HepG2 (cell line): ENCODE results near the gene INTS4. TPM values are rescaled to one million over a fixed set of nuclear protein-coding genes. Genes with fewer than 3 reads are reported as not detected.

Experiments
- ADNP ChIP-seq: sonication (generic); formaldehyde crosslinking; IDR thresholded peaks from 2 replicates; pipeline ENCODE4 v1.4.0; 2020; ENCODE audit warnings: missing genetic modification reagents
- EP300 ChIP-seq, 3 experiments: sonication (generic) in 1 of 3; formaldehyde crosslinking in 1 of 3; IDR thresholded peaks; 2 replicates each; pipeline versions ENCODE4 v1.5.1 to v1.6.1; 2011 to 2020; ENCODE audit warnings: low read depth in 2 of 3, low read length in 2 of 3, borderline replicate concordance in 1 of 3, improper control_type of control experiment in 1 of 3, mild to moderate bottlenecking in 1 of 3, missing genetic modification reagents in 1 of 3, moderate library complexity in 1 of 3
- GATAD2A ChIP-seq: IDR thresholded peaks from 2 replicates; pipeline ENCODE4 v1.6.1; 2016
- GPN1 ChIP-seq: sonication (generic); formaldehyde crosslinking; IDR thresholded peaks from 2 replicates; pipeline ENCODE4 v1.5.1; 2020; ENCODE audit warnings: missing genetic modification reagents, borderline replicate concordance
- HNF4A ChIP-seq: sonication (generic); formaldehyde crosslinking; IDR thresholded peaks from 2 replicates; pipeline ENCODE4 v1.4.0; 2020; ENCODE audit warnings: missing genetic modification reagents
- HNRNPUL1 ChIP-seq: fragments of 200-400 bp; formaldehyde crosslinking; IDR thresholded peaks from 2 replicates; pipeline ENCODE4 v1.6.1; 2017; ENCODE audit warnings: low read depth, mild to moderate bottlenecking, low read length, moderate library complexity
- PREB ChIP-seq: sonication (generic); formaldehyde crosslinking; IDR thresholded peaks from 2 replicates; pipeline ENCODE4 v1.4.0; 2020; ENCODE audit warnings: missing genetic modification reagents
- SALL1 ChIP-seq: sonication (generic); formaldehyde crosslinking; IDR thresholded peaks from 2 replicates; pipeline ENCODE4 v1.8.0; 2022; ENCODE audit warnings: mild to moderate bottlenecking, missing genetic modification reagents
- SAP130 ChIP-seq: IDR thresholded peaks from 2 replicates; pipeline ENCODE4 v1.6.1; 2016; ENCODE audit warnings: low read depth
- SOX13 ChIP-seq, 3 experiments: fragments of 450-650 bp in 1 of 3; sonication (generic) in 1 of 3; formaldehyde crosslinking in 1 of 3; IDR thresholded peaks in 2 of 3; conservative IDR thresholded peaks in 1 of 3; 2 replicates each; pipeline versions ENCODE4 v1.5.0 to v1.6.1; 2016 to 2020; ENCODE audit warnings: antibody characterized with exemption in 1 of 3, mild to moderate bottlenecking in 1 of 3, missing compliant biosample characterization in 1 of 3, missing genetic modification reagents in 1 of 3, moderate library complexity in 1 of 3
- SRF ChIP-seq: IDR thresholded peaks from 2 replicates; pipeline ENCODE4 v1.6.1; 2011; ENCODE audit warnings: mild to moderate bottlenecking, low read depth, low read length, moderate library complexity
- TBX2 ChIP-seq: sonication (generic); formaldehyde crosslinking; IDR thresholded peaks from 2 replicates; pipeline ENCODE4 v1.5.0; 2020; ENCODE audit warnings: missing genetic modification reagents, mild to moderate bottlenecking, borderline replicate concordance
- TFDP2 ChIP-seq: sonication (generic); formaldehyde crosslinking; IDR thresholded peaks from 2 replicates; pipeline ENCODE4 v1.4.0; 2020; ENCODE audit warnings: missing genetic modification reagents
- ZBTB7B ChIP-seq: sonication (generic); formaldehyde crosslinking; IDR thresholded peaks from 2 replicates; pipeline ENCODE4 v1.4.0; 2020; ENCODE audit warnings: missing genetic modification reagents
- ZNF607 ChIP-seq: sonication (generic); formaldehyde crosslinking; IDR thresholded peaks from 2 replicates; pipeline ENCODE4 v1.5.1; 2020; ENCODE audit warnings: missing genetic modification reagents, mild to moderate bottlenecking, borderline replicate concordance
- ZNF644 ChIP-seq: IDR thresholded peaks from 2 replicates; pipeline ENCODE4 v1.6.1; 2016; ENCODE audit warnings: low read depth
- ZNF670 ChIP-seq: sonication (generic); formaldehyde crosslinking; IDR thresholded peaks from 2 replicates; pipeline ENCODE4 v1.8.0; 2022; ENCODE audit warnings: mild to moderate bottlenecking, missing genetic modification reagents, borderline replicate concordance
- ZNF816 ChIP-seq: sonication (generic); formaldehyde crosslinking; IDR thresholded peaks from 2 replicates; pipeline ENCODE4 v1.8.0; 2022; ENCODE audit warnings: missing genetic modification reagents, mild to moderate bottlenecking, borderline replicate concordance
- polyA plus RNA-seq, 8 experiments: library from polyadenylated mRNA; depleted of rRNA in 3 of 8; stranded (reverse) in 7 of 8; unstranded in 1 of 8; fragments of >200 nt; fragmentation: Illumina TruSeq in 4 of 8; extraction: Trizol in 4 of 8; gene quantifications; 2 replicates each; pipeline versions ENCODE4 v1.2.1 to v1.2.3, GENCODE V29; 2011 to 2016; ENCODE audit warnings: low read depth in 4 of 8, missing spikeins in 1 of 8, mixed read lengths in 1 of 8; ENCODE audit not compliant: insufficient read depth in 1 of 8
- total RNA-seq, 5 experiments: library from RNA; depleted of rRNA; stranded (reverse); fragments of >200 nt; fragmentation: Illumina TruSeq; extraction: Trizol; gene quantifications; 2 replicates each; pipeline ENCODE4 v1.2.3, GENCODE V29; 2016; ENCODE audit warnings: low read depth in 1 of 5
- TF ChIP-seq, protein P1 (sequence below): sonication (generic); formaldehyde crosslinking; IDR thresholded peaks from 2 replicates; pipeline ENCODE4 v1.4.0; 2020; ENCODE audit warnings: missing genetic modification reagents
- TF ChIP-seq, protein P2 (sequence below): IDR thresholded peaks from 2 replicates; pipeline ENCODE4 v1.6.1; 2012; ENCODE audit warnings: low read depth, low read length, improper control_type of control experiment

INTS4 gene
- total and polyA plus RNA-seq, 2 of the 13 experiments (the other 11 are each of a cell fraction or from before 2014, with no cell fraction given), result 37.3 to 44.8 TPM

- TF ChIP-seq ZNF670, result 0 out of 2 replicates have a peak, but pooled peaks have one; percentile 20
- TF ChIP-seq GPN1 (CRISPR knock-in tag), result no peak
- no peak for TF ChIP-seq SRF
- TF ChIP-seq EP300 (IDR thresholded peaks at IDR 0.05; ENCODE audit: low read depth in 2 of 2, low read length in 2 of 2), result peak in 1 of 2 experiments; percentile 34; a peak in 1 of 4 replicates
- TF ChIP-seq EP300 (CRISPR knock-in tag; IDR thresholded peaks at IDR 0.05; ENCODE audit: borderline replicate concordance), result peak; percentile 41; the same call in 1 of the 2 replicates
- TF ChIP-seq TBX2 (CRISPR knock-in tag), result 0 out of 2 replicates have a peak, but pooled peaks have one; percentile 36
- TF ChIP-seq, protein P1, sequence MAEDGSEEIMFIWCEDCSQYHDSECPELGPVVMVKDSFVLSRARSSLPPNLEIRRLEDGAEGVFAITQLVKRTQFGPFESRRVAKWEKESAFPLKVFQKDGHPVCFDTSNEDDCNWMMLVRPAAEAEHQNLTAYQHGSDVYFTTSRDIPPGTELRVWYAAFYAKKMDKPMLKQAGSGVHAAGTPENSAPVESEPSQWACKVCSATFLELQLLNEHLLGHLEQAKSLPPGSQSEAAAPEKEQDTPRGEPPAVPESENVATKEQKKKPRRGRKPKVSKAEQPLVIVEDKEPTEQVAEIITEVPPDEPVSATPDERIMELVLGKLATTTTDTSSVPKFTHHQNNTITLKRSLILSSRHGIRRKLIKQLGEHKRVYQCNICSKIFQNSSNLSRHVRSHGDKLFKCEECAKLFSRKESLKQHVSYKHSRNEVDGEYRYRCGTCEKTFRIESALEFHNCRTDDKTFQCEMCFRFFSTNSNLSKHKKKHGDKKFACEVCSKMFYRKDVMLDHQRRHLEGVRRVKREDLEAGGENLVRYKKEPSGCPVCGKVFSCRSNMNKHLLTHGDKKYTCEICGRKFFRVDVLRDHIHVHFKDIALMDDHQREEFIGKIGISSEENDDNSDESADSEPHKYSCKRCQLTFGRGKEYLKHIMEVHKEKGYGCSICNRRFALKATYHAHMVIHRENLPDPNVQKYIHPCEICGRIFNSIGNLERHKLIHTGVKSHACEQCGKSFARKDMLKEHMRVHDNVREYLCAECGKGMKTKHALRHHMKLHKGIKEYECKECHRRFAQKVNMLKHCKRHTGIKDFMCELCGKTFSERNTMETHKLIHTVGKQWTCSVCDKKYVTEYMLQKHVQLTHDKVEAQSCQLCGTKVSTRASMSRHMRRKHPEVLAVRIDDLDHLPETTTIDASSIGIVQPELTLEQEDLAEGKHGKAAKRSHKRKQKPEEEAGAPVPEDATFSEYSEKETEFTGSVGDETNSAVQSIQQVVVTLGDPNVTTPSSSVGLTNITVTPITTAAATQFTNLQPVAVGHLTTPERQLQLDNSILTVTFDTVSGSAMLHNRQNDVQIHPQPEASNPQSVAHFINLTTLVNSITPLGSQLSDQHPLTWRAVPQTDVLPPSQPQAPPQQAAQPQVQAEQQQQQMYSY, result 0 out of 2 replicates have a peak, but pooled peaks have one; percentile 43
- no peak for TF ChIP-seq ZNF816
- TF ChIP-seq PREB (CRISPR knock-in tag), result no peak
- peak; percentile 82 for TF ChIP-seq SALL1
- peak; percentile 69 for TF ChIP-seq ZBTB7B (CRISPR knock-in tag)
- TF ChIP-seq GATAD2A (CRISPR knock-in tag), result peak; percentile 68; the same call in 1 of the 2 replicates
- peak; percentile 59; the same call in 1 of the 2 replicates for TF ChIP-seq HNF4A (CRISPR knock-in tag)
- TF ChIP-seq ZNF644 (CRISPR knock-in tag), result no peak; the same call in 1 of the 2 replicates
- no peak for TF ChIP-seq ZNF607 (CRISPR knock-in tag)
- TF ChIP-seq TFDP2 (CRISPR knock-in tag), result no peak
- no peak for TF ChIP-seq HNRNPUL1
- no peak for TF ChIP-seq SOX13 (IDR thresholded peaks at IDR 0.05)
- no peak; a peak in 1 of 4 replicates for TF ChIP-seq SOX13 (CRISPR knock-in tag; conservative IDR thresholded peaks at IDR 0.05 in 1 of 2, IDR thresholded peaks at IDR 0.05 in 1 of 2)
- TF ChIP-seq ADNP (CRISPR knock-in tag), result no peak
- TF ChIP-seq, protein P2, sequence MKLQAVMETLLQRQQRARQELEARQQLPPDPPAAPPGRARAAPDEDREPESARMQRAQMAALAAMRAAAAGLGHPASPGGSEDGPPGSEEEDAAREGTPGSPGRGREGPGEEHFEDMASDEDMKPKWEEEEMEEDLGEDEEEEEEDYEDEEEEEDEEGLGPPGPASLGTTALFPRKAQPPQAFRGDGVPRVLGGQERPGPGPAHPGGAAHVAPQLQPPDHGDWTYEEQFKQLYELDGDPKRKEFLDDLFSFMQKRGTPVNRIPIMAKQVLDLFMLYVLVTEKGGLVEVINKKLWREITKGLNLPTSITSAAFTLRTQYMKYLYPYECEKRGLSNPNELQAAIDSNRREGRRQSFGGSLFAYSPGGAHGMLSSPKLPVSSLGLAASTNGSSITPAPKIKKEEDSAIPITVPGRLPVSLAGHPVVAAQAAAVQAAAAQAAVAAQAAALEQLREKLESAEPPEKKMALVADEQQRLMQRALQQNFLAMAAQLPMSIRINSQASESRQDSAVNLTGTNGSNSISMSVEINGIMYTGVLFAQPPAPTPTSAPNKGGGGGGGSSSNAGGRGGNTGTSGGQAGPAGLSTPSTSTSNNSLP, result no peak
- peak; percentile 68 for TF ChIP-seq SAP130 (CRISPR knock-in tag)
Observed at GRCh38 chr11:78039919-78040671, 45.6 kb upstream of the INTS4 start (continued).
